Breast epithelium (tissue), 4 donors: Measurements from ENCODE around the gene TASOR2. TPM values are rescaled to one million over a fixed set of nuclear protein-coding genes. Genes with fewer than 3 reads are reported as not detected.

Experiments used
- DNase-seq, 2 donors: peaks; one replicate each; pipeline ENCODE4 v3.0.0-alpha.2; 2019; ENCODE audit warnings: low spot score in 2 of 2
- H3K27ac ChIP-seq, 2 donors: fragments of 200-600 bp; sonication (generic) in 1 of 2; one replicate each; pipeline ENCODE4 v1.5.1; 2016 to 2019; ENCODE audit warnings: mild to moderate bottlenecking in 1 of 2
- H3K27me3 ChIP-seq, 2 donors: fragments of 200-600 bp; sonication (generic) in 1 of 2; one replicate each; pipeline versions ENCODE4 v1.5.1 to v1.6.0; 2017 to 2019; ENCODE audit warnings: control low read depth in 1 of 2, mild to moderate bottlenecking in 1 of 2
- H3K36me3 ChIP-seq: fragments of 200-600 bp; one replicate; pipeline ENCODE4 v1.5.1; 2019
- H3K4me1 ChIP-seq, 2 donors: fragments of 200-600 bp; sonication (generic); one replicate each; pipeline ENCODE4 v1.5.1; 2016 to 2019; ENCODE audit warnings: control low read depth in 1 of 2
- H3K4me3 ChIP-seq, 3 donors: fragments of 200-600 bp; sonication (generic); 1 replicate in 2 of 3; 2 replicates in 1 of 3; pipeline ENCODE4 v1.5.1; 2016 to 2019; ENCODE audit warnings: mild to moderate bottlenecking in 3 of 3, moderate library complexity in 2 of 3
- H3K9me3 ChIP-seq, 2 donors: fragments of 200-600 bp; sonication (generic) in 1 of 2; one replicate each; pipeline ENCODE4 v1.5.1; 2016 to 2019; ENCODE audit warnings: control low read depth in 1 of 2
- POLR2A ChIP-seq: fragments of 450-650 bp; IDR thresholded peaks from one replicate; pipeline ENCODE4 v1.6.1; 2016; ENCODE audit warnings: antibody characterized with exemption, mild to moderate bottlenecking, moderate library complexity
- POLR2AphosphoS5 ChIP-seq, 3 donors: sonication (generic); formaldehyde crosslinking; IDR thresholded peaks; one replicate each; pipeline ENCODE4 v1.6.1; 2017; ENCODE audit warnings: antibody characterized with exemption in 3 of 3
- intact Hi-C: fragments of 100-400 bp; cut with DNase I; formaldehyde crosslinking; loops from one replicate; pipeline ENCODE4 v1.15.1; 2023; ENCODE audit warnings: low total_unique reads
- total RNA-seq, 3 donors: library from RNA; depleted of rRNA; stranded (reverse); fragments of >200 nt; gene quantifications; one replicate each; pipeline ENCODE4 v1.1.0, GENCODE V29; 2016
- TF ChIP-seq, protein P1 (sequence below), 3 donors: fragments of 450-650 bp; IDR thresholded peaks; one replicate each; pipeline ENCODE4 v1.5.1; 2016 to 2017; ENCODE audit warnings: antibody characterized with exemption in 3 of 3, mild to moderate bottlenecking in 3 of 3, moderate library complexity in 3 of 3

Gene TASOR2
- total RNA-seq, 3 donors from 2014 or later: 80.5 to 115 (median 98.6) TPM

DNA sequence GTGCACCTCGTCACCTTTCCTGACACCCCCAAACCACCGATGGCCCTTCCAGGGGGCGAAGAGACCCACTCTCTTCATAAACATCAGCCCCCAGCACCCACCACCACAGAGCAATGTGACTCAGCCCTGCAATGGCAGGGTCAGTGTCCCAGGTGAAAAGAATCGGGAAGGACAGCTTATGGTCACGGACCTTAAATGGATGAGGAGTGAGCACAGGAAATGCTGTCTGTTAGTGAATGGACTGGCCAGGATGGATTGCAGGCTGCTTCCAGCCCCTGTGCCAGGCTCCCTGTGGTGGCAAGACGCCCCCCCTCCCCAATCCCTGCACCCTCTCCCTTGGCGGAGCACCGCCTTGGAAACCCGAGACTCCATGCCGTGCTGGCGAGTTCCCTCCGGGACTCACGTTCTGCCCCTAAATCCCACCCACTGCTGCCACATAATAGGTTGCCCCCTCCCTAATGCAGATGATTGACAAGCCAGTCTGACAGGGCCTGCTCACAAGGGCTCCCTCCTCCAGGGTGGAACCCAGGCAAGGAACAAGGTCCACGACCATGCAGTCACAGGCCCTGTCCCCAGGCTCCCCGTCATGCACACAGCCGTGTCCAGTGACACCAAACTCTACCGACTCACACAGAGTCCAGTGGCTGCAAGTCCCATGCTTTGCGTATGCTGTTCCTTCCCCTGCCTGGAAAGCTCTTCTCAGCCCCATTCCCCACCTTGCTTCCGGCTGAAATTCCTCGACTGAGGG lies 25.6 kb upstream of the TASOR2 start:
- no peak for DNase-seq
- H3K4me1 ChIP-seq: peaks cover 0 to 5% of the 10 kb centered on the region in 2 donors

DNA sequence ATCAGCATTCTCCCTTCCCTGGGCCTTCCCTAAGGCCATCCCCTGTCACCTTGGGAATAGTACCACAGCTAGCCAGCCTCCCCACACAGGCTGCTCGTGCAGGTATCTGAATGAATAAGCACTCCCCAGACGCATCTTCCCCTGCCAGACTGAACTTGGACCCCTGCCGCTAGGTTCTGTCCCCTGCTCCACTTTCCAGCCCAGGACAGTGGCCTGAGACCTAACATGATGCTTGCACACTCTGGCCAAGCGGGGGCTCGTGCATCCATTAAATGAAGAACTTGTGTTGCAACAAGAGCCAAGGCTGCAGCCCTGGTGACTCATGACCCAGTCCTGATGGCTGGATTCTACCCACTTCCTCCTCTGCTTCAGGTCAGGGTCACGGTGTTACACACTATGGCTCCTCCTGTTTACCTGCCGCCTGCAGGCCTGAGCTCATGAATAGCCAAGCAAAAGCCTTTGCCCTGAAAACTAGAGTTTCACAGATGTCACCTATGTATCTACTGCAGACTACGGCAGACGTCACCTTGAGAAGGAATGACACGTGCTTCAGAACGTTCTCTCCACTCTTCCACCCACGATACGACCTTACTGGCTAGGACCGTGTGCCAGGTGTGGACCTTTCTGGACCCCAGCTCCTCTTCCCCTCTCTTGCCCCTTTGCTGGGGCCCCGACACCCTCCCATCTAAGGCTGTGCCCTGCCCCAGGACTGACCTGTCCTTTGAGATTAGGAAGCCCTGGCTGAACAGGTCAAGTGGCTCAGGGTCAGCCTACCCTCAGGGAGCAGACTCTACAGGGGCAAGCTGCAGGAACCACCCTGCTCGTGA lies 24.7 kb upstream of the TASOR2 start:
- no peaks in the 10 kb centered on the region for H3K36me3 ChIP-seq
- intact Hi-C loops: no loop called here
- H3K4me3 ChIP-seq: peak overlapping the region in 1 of 3 donors; percentile 4
- peaks cover 0 to 5% of the 10 kb centered on the region in 2 donors for H3K4me1 ChIP-seq
- TF ChIP-seq, protein P1, sequence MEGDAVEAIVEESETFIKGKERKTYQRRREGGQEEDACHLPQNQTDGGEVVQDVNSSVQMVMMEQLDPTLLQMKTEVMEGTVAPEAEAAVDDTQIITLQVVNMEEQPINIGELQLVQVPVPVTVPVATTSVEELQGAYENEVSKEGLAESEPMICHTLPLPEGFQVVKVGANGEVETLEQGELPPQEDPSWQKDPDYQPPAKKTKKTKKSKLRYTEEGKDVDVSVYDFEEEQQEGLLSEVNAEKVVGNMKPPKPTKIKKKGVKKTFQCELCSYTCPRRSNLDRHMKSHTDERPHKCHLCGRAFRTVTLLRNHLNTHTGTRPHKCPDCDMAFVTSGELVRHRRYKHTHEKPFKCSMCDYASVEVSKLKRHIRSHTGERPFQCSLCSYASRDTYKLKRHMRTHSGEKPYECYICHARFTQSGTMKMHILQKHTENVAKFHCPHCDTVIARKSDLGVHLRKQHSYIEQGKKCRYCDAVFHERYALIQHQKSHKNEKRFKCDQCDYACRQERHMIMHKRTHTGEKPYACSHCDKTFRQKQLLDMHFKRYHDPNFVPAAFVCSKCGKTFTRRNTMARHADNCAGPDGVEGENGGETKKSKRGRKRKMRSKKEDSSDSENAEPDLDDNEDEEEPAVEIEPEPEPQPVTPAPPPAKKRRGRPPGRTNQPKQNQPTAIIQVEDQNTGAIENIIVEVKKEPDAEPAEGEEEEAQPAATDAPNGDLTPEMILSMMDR (IDR thresholded peaks at IDR 0.05): no peak
- TF ChIP-seq POLR2A: no peak
- peak; percentile 22 to 24 (median 24) for TF ChIP-seq POLR2AphosphoS5 (IDR thresholded peaks at IDR 0.05)
- H3K27ac ChIP-seq: peak overlapping the region; percentile 65 to 87
- DNase-seq: no peak
- H3K9me3 ChIP-seq: no peaks in the 10 kb centered on the region
- H3K27me3 ChIP-seq: no peaks in the 10 kb centered on the region

More for the DNA sequence above, 25.6 kb upstream of the TASOR2 start:
- Histone ChIP-seq H3K9me3 (no peaks in the 10 kb centered on the region), H3K27me3 (no peaks in the 10 kb centered on the region), H3K27ac (peak overlapping the region; percentile 21 to 87), H3K4me3 (no peak overlapping the region), H3K36me3 (no peaks in the 10 kb centered on the region)
- intact Hi-C loops: no loop called here
- TF ChIP-seq, protein P1 (IDR thresholded peaks at IDR 0.05): no peak

DNA sequence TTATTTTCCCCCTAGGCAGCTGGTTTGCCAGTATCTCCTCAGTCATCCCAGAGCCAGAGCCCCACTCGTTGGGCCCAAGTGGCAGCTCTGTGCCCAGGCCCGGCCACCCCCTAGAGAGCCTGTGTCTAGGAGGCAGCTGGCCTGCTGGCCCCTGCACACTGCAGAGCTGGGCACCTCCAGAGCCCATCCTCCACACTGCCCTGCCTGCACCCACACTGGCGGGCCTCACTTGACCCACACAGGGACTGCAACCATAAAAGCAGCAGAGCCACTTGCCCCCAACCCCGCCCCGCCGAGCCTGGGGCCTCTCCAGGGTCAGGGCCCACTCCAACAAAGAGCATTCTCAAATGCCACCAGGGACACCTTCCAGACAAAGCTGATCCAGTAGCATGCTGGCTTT lies 23.6 kb upstream of the TASOR2 start:
- Histone ChIP-seq H3K36me3 (no peaks in the 10 kb centered on the region), H3K4me1 (peaks cover 0 to 5% of the 10 kb centered on the region in 2 donors), H3K9me3 (no peaks in the 10 kb centered on the region), H3K27me3 (no peaks in the 10 kb centered on the region), H3K4me3 (no peak overlapping the region), H3K27ac (peak overlapping the region; percentile 65 to 87)
- DNase-seq: no peak
- no peak for TF ChIP-seq POLR2A
- TF ChIP-seq, protein P1 (IDR thresholded peaks at IDR 0.05): no peak
- TF ChIP-seq POLR2AphosphoS5 (IDR thresholded peaks at IDR 0.05): no peak
- intact Hi-C loops: no loop called here

DNA sequence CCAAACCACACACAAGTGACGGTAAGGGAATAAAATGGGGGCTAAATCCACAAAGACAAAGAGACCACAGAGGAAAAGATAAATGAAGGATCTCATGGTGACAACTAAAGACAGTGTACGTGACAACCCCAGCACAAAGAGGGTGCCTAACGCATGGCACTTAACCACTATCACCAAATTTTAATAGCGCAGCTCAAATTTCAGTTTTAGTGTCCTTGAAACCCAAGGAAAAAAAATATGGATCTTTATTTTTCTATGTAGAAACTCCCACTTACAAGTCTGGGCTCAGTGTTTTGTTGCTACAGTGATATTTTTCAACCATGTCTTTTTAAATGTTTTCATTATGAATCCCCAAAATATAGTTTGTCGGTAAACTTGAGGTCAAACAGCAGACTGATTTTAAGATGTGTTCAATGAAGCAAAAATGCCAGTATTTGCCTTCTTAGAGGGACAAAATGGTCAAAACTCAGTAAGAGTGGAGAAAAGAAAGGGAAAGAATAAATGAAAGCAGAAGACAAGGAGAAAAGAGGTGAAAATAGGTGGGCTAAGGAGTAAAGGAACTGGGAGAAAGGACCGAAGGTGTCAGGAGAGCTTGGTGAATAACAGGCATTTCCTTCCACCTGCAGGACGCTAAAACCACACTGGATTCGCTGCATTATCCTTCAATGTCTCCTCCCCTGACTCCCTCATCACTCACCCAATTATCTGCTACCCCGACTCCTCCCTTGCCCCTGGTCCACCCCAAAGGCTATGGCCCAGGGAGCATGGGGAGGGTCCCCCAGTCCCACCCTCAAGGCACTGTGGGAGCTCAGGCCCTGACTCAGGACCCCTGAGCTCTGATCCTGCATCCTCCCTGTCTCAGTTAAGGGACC lies 21.7 kb upstream of the TASOR2 start:
- Histone ChIP-seq H3K36me3 (no peaks in the 10 kb centered on the region), H3K27me3 (no peaks in the 10 kb centered on the region), H3K27ac (peak overlapping the region; percentile 2 to 57), H3K9me3 (no peaks in the 10 kb centered on the region), H3K4me1 (peaks cover 0 to 14% of the 10 kb centered on the region in 2 donors), H3K4me3 (peak overlapping the region in 1 of 3 donors; percentile 39)
- no peak for DNase-seq
- TF ChIP-seq POLR2A (no peak), POLR2AphosphoS5 (IDR thresholded peaks at IDR 0.05) (no peak)
- TF ChIP-seq, protein P1 (IDR thresholded peaks at IDR 0.05): no peak
- intact Hi-C loops: no loop called here
